Smooth muscle cell (in vitro differentiated cells): ENCODE results near the gene TLR2. TPM values are rescaled to one million over a fixed set of nuclear protein-coding genes. Genes with fewer than 3 reads are reported as not detected.

ENCODE experiments used
- DNase-seq: peaks from one replicate; lab custom pipeline; 2025; ENCODE audit not compliant: unreplicated experiment; lab: John Stamatoyannopoulos, UW
- H2AFZ ChIP-seq: fragments of 200-600 bp; sonication (generic); 2 replicates; pipeline ENCODE4 v1.6.0; 2016; ENCODE audit warnings: antibody characterized with exemption, low read depth, mild to moderate bottlenecking
- H3F3A ChIP-seq: fragments of 200-600 bp; sonication (generic); 2 replicates; pipeline ENCODE4 v1.6.0; 2017; ENCODE audit warnings: antibody characterized with exemption, low read depth
- H3K27ac ChIP-seq: fragments of 200-600 bp; sonication (generic); 2 replicates; pipeline ENCODE4 v1.5.1; 2016; ENCODE audit warnings: low read depth, mild to moderate bottlenecking
- H3K27me3 ChIP-seq: fragments of 200-600 bp; sonication (generic); 2 replicates; pipeline ENCODE4 v1.6.1; 2016; ENCODE audit warnings: low read depth, mild to moderate bottlenecking
- H3K36me3 ChIP-seq: fragments of 200-600 bp; sonication (generic); 2 replicates; pipeline ENCODE4 v1.5.1; 2016; ENCODE audit warnings: low read depth
- H3K4me1 ChIP-seq: fragments of 200-600 bp; sonication (generic); 2 replicates; pipeline ENCODE4 v1.5.1; 2016; ENCODE audit warnings: low read depth
- H3K4me2 ChIP-seq: fragments of 200-600 bp; sonication (generic); 2 replicates; pipeline ENCODE4 v1.6.0; 2016; ENCODE audit warnings: mild to moderate bottlenecking
- H3K4me3 ChIP-seq: fragments of 200-600 bp; sonication (generic); 2 replicates; pipeline ENCODE4 v1.5.1; 2016; ENCODE audit warnings: mild to moderate bottlenecking
- H3K79me2 ChIP-seq: fragments of 200-600 bp; sonication (generic); 2 replicates; pipeline ENCODE4 v1.6.0; 2016; ENCODE audit warnings: low read depth, mild to moderate bottlenecking
- H3K9ac ChIP-seq: fragments of 200-600 bp; sonication (generic); 2 replicates; pipeline ENCODE4 v1.6.0; 2016; ENCODE audit warnings: low read depth
- H3K9me3 ChIP-seq: fragments of 200-600 bp; sonication (generic); replicated peaks from 2 replicates; pipeline ENCODE4 v1.5.1; 2016; ENCODE audit warnings: low read depth
- H4K20me1 ChIP-seq: fragments of 200-600 bp; sonication (generic); 2 replicates; pipeline ENCODE4 v1.6.0; 2016; ENCODE audit warnings: low read depth
- WGBS: methylation state at CpG from one replicate; pipeline ENCODE4 v1.1.7; 2016; ENCODE audit warnings: low lambda C conversion rate; 5-methylcytosine and 5-hydroxymethylcytosine counted together
- polyA plus RNA-seq: library from polyadenylated mRNA; unstranded; fragments of >200 nt; fragmentation: Nextera tagmentation; extraction: Ambion mirVana; gene quantifications from 2 replicates; pipeline ENCODE4 v1.2.1, GENCODE V29; 2016
- total RNA-seq: library from RNA; depleted of rRNA; stranded (reverse); fragments of >200 nt; gene quantifications from 2 replicates; pipeline ENCODE4 v1.2.3, GENCODE V29; 2014
- TF ChIP-seq, protein P1 (sequence below): fragments of 200-600 bp; sonication (generic); IDR thresholded peaks from 2 replicates; pipeline ENCODE4 v1.5.1; 2017; ENCODE audit warnings: borderline replicate concordance, mild to moderate bottlenecking, antibody characterized with exemption; ENCODE audit not compliant: insufficient read depth, poor library complexity, severe bottlenecking

TLR2 gene
- total and polyA plus RNA-seq, 2 experiments from 2014 or later: not detected

DNA sequence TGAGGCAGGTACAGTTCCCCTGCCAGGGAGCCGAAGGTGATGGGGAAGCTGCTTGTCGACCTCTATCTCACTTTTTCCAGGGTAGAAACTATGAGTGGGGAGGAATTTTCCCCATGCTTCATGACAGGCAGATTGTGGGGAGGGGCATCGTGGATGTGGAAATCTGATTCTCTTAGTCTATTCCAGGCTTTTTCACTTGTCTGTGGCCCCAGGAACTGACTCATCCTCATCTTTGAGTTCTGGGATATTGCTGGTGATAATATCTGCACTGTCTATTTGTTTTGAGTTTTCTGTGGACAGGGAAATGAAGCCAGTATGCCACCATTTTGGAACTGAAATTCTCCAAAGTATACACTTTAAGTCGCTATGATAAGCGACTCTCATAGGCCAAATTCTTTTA is 7.6 kb upstream of the TLR2 start:
- no peak overlapping the region for H2AFZ ChIP-seq
- H3K4me3 ChIP-seq: no peak overlapping the region
- no peaks in the 10 kb centered on the region for H3K36me3 ChIP-seq
- H3K4me1 ChIP-seq: no peaks in the 10 kb centered on the region
- H3K4me2 ChIP-seq: no peak overlapping the region
- peaks cover 6% of the 10 kb centered on the region for H3K9me3 ChIP-seq
- DNase-seq: no peak
- no peaks in the 10 kb centered on the region for H3K79me2 ChIP-seq
- H3K27me3 ChIP-seq: peaks cover 2% of the 10 kb centered on the region
- TF ChIP-seq, protein P1, sequence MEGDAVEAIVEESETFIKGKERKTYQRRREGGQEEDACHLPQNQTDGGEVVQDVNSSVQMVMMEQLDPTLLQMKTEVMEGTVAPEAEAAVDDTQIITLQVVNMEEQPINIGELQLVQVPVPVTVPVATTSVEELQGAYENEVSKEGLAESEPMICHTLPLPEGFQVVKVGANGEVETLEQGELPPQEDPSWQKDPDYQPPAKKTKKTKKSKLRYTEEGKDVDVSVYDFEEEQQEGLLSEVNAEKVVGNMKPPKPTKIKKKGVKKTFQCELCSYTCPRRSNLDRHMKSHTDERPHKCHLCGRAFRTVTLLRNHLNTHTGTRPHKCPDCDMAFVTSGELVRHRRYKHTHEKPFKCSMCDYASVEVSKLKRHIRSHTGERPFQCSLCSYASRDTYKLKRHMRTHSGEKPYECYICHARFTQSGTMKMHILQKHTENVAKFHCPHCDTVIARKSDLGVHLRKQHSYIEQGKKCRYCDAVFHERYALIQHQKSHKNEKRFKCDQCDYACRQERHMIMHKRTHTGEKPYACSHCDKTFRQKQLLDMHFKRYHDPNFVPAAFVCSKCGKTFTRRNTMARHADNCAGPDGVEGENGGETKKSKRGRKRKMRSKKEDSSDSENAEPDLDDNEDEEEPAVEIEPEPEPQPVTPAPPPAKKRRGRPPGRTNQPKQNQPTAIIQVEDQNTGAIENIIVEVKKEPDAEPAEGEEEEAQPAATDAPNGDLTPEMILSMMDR: no peak
- H4K20me1 ChIP-seq: no peaks in the 10 kb centered on the region
- WGBS: 90% methylated on average over 5 of the region's 5 CpGs
- no peak overlapping the region for H3K9ac ChIP-seq
- no peaks in the 10 kb centered on the region for H3F3A ChIP-seq
- no peak overlapping the region for H3K27ac ChIP-seq

DNA sequence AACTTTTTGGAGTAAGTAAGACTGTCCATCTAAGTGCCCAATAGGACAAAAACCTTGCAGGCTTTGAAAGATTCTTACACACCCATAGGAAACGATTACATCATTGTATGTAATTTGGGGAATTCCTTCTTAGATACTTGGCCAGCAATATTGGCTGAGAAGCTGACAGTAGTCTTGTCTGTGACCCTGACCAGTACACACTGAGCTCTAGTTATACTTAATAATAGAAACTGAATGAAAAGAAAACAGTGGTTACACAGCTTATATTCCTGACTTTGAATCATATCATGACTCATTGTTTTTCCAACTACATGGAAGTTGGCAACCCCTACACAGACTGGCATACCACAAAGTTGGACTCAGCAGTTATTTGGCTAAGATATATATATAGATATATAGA is 7.1 kb upstream of the TLR2 start:
- no peak overlapping the region for H3K4me2 ChIP-seq
- H3K27me3 ChIP-seq: peaks cover 7% of the 10 kb centered on the region
- 88% methylated on average over 1 of the region's 1 CpG for WGBS
- no peaks in the 10 kb centered on the region for H4K20me1 ChIP-seq
- H3K79me2 ChIP-seq: no peaks in the 10 kb centered on the region
- H3K27ac ChIP-seq: no peak overlapping the region
- H3K4me1 ChIP-seq: no peaks in the 10 kb centered on the region
- no peaks in the 10 kb centered on the region for H3F3A ChIP-seq
- H3K36me3 ChIP-seq: no peaks in the 10 kb centered on the region
- peaks cover 6% of the 10 kb centered on the region for H3K9me3 ChIP-seq
- no peak overlapping the region for H3K4me3 ChIP-seq
- H2AFZ ChIP-seq: no peak overlapping the region
- TF ChIP-seq, protein P1: no peak
- no peak overlapping the region for H3K9ac ChIP-seq
- DNase-seq: no peak

DNA sequence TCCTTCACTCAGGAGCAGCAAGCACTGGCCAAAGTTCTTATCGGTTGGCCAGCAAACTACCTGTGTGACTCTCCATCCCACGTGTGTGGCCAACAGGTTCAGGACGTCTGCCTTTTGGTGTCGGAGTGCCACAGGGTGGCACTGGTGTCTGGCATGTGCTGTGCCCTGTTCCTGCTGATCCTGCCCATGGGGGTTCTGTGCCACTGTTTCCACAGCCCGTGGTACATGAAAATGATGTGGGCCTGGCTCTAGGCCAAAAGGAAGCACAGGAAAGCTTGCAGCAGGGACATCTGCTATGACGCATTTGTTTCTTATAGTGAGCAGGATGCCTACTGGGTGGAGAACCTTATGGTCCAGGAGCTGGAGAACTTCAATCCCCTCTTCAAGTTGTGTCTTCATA is 4.6 kb upstream of the TLR2 start:
- Histone ChIP-seq H3K4me1 (no peaks in the 10 kb centered on the region), H4K20me1 (no peaks in the 10 kb centered on the region), H3K4me2 (no peak overlapping the region), H2AFZ (no peak overlapping the region), H3K9me3 (peaks cover 6% of the 10 kb centered on the region), H3K27me3 (peaks cover 31% of the 10 kb centered on the region), H3F3A (no peaks in the 10 kb centered on the region), H3K27ac (no peak overlapping the region), H3K9ac (no peak overlapping the region), H3K36me3 (no peaks in the 10 kb centered on the region), H3K4me3 (no peak overlapping the region), H3K79me2 (no peaks in the 10 kb centered on the region)
- WGBS: 79% methylated on average over 6 of the region's 6 CpGs
- TF ChIP-seq, protein P1: no peak
- DNase-seq: no peak

DNA sequence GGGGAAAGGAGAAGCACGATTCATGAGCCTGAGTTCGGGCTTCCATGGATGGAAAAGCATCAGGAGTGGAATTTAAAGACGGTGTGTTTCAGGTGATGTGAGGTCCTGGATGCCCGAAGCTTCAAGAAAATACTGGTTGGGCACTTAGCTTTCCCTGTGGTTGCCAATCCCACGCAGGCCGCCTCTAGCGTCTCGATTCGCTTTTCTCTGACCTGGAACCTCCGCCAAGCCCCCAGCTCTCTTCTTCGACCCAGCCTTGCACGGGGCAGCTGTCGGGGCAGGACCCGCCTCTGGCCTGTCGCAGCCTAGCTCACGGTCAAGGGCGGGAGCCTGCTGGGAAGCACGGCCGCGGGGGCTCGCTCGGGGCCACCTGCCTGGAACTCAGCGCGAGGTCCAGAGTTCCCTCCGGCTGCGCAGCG is 308 bp upstream of the TLR2 start:
- Histone ChIP-seq H3K36me3 (no peaks in the 10 kb centered on the region), H3K9ac (no peak overlapping the region), H3K9me3 (no peaks in the 10 kb centered on the region), H3K27ac (no peak overlapping the region), H3K27me3 (peaks cover 49% of the 10 kb centered on the region), H3K79me2 (no peaks in the 10 kb centered on the region), H3K4me2 (peak overlapping the region; percentile 99), H3F3A (no peaks in the 10 kb centered on the region), H2AFZ (peak overlapping the region; percentile 93), H3K4me1 (peaks cover 8% of the 10 kb centered on the region), H4K20me1 (no peaks in the 10 kb centered on the region), H3K4me3 (peak overlapping the region; percentile 63)
- no peak for DNase-seq
- 9% methylated on average over 27 of the region's 27 CpGs for WGBS
- TF ChIP-seq, protein P1: no peak
